Ramos (cell line): ENCODE measurements around the gene NRTN.
"Not testable (repeated sequence)": the region's sequence is repeated elsewhere in the genome, so short reads cannot be mapped to it uniquely, and the experiment has no call there.

ENCODE experiments used
- in situ Hi-C: fragments of 300-500 bp; cut with MboI; formaldehyde crosslinking; loops from one replicate; pipeline ENCODE4 v1.14.3; 2022; ENCODE audit warnings: low sequenced_read_pairs; ENCODE audit not compliant: unreplicated experiment

The NRTN gene

DNA sequence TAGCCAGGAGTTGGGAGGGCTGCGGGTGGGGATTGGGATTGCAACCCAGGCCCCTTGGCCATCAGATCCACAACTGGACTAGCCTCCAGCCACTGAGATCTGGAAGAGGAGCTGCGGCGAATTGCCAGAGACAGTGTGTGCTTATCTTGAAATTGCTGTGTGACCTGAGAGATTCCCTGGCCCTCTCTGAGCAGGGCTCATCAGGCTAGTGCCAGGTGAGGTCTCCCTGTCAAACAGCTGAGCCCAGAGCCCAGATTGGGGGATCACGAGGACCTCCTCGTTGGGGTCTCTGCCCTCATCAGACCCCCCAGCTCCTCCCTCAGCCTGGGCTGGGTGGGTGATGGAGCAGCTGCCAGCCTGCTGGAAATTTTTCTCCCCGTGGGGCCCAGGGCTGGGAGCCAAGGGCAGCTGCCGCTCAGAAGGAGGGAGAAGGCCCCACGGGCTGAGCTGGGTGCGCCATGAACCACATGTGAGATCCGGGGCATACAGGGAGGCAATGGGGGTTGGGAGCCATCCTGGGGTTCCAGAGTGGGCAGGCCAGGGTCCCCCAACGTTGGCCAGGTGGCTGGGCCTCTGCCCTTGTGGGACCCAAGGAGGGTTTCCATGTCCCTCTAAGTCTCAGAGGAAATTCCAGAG is 58.3 kb downstream of the NRTN start:
- in situ Hi-C loops = no loop called here

- in situ Hi-C loops = no loop called here
Observed at GRCh38 chr19:5864013-5864720, 59.3 kb downstream of the NRTN start.

DNA sequence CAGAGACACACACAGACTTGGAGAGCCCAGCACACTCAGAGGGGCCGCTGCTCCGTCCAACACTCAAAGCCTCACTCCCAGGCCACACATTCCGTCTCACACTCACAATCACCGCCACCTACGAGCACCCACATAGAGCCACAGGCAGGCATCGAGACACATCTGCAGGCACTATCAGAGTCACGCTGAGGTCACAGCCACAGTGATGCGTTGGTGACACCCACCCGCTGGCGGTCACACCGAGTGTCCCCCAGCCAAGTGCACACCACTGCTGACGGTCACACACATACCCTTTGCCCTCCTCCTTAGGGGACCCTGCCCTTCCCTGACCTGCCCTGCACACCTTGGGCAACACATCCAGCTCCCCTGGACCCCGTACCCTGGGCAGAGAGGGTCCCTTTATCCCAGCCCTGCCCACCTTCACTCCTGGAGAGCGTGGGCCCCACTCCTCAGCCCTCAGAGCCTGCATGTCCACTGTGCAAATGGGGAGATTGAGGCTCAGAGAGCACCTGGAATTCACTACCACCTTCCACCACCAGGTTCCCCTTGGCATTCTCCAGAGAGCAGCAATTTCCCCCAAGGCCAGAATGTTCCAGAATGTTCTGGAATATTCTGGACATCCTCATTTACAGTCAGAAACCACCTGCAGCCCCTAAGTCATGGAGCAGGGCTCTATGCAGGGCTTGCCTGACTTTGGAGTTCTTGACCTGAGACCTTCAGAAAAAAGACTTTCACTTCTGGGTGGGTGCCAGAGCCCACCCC is 60.0 kb downstream of the NRTN start:
- in situ Hi-C loops = no loop called here

DNA sequence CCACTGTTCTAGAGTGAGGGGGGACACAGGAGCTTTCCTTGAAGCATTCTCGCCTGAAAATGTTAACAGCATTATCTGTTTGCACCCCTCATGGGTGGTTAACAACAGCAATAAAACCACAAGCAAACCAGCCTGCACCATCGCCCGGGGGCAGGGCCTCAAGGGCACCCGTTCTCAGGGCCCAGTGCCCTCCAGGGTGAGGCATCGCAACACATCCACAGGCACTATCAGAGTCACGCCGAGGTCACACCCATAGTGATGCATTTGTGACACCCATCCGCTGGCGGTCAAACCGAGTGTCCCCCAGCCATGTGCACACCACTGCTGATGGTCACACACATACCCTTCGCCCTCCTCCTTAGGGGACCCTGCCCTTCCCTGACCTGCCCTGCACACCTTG is 60.9 kb downstream of the NRTN start:
- in situ Hi-C loops = no loop called here

- in situ Hi-C loops = no loop called here
Observed at GRCh38 chr19:5867201-5868136, 62.6 kb downstream of the NRTN start.

- in situ Hi-C loops = no loop called here
Observed at GRCh38 chr19:5870986-5871394, 66.1 kb downstream of the NRTN start.

DNA sequence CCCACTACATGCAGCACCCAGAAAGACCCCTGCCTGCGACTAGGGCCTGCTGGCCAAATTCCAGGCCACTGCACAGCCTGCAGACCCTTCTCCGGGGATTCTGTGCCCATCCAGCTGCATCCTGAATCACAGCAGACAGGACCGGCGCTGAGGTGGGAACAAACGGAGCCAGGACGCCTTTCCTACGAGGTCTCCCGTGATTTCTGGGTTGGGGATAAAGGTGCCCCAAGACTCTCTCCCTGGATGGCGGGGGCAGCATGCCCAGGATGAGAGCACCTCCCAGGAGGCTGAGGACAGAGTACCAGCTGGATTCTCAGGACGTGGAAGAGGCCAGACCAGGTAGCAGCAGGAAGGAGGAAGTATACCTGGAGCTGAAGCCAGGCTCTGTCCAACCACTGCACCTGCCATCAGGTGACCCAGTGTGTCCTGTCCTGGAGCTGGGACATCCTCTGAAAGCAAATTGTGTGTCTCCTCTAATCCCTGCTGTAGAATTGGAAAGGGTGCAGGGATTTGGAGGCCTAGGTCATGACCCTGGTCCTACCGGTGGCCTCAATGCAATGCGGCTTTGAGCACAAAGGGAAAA is 68.8 kb downstream of the NRTN start:
- in situ Hi-C loops = no loop called here

- in situ Hi-C loops = not testable (repeated sequence)
Observed at GRCh38 chr19:5874496-5874895, 69.6 kb downstream of the NRTN start.

DNA sequence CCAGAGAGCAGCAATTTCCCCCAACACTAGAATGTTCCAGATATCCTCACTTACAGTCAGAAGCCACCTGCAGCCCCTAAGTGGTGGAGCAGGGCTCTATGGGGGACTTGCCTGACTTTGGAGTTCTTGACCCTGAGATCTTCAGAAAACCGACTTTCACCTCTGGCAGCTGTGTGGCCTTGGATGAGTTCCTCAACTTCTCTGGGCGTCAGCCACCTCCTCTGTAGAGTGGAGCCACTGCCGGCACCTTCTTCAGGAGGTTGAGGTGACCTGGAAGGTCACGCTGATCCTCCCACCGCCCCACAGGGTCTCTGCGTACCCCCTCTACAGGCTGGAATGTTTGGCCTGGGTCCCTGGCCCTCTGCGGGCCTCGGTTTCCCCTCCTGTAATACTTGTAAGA is 72.6 kb downstream of the NRTN start:
- in situ Hi-C loops = no loop called here

DNA sequence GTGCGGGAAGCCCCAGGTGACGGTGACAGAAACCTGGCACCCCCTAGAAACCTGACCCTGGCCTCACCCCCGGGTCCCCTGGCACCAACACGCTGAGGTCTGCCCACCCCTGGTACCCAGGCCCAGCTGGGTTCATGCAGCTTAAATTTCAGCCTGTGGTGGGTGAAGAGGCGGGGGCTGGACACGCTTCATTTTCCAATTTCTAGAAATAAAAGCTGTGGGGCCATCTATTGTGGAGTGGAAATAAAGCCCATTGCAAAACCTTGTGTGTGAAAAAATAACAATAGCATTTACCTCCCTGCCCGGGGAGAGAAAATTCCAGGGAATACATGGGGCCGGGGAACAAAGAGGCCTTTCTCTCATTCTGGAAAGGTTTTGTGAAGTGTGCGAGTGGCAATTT is 73.0 kb downstream of the NRTN start:
- in situ Hi-C loops = no loop called here
